Endothelial cell of umbilical vein (primary cell): ENCODE results near the gene NAP1L4. TPM values are rescaled to one million over a fixed set of nuclear protein-coding genes. Genes with fewer than 3 reads are reported as not detected.

ENCODE experiments used
- BruUV-seq: library from RNA; stranded (reverse); fragments of 400-500 nt; replicated peaks from 2 replicates; lab custom pipeline; 2021; lab: Mats Ljungman, UMichigan
- CTCF ChIA-PET: fragments of 300-600, 350-600 bp; sonication (Branson Sonifier 250); formaldehyde crosslinking; loops from one replicate; lab custom pipeline; 2021; ENCODE audit warnings: antibody characterized with exemption, inconsistent platforms; lab: Charles Lee
- POLR2A ChIA-PET: fragments of 300-600, 350-600 bp; sonication (Branson Sonifier 250); formaldehyde crosslinking; loops from one replicate; lab custom pipeline; 2021; ENCODE audit warnings: antibody characterized with exemption, inconsistent platforms; lab: Charles Lee
- DNase-seq: peaks from one replicate; pipeline ENCODE4 v3.0.0-alpha.2; 2011; ENCODE audit warnings: low read depth, low spot score
- FAIRE-seq: peaks from 2 replicates; lab custom pipeline; 2011; peaks lifted over from hg19 to GRCh38; lab: Jason Lieb, UNC
- H2AFZ ChIP-seq: 2 replicates; pipeline ENCODE4 v1.6.0; 2012; ENCODE audit warnings: low read depth, low read length, control low read depth, inconsistent platforms
- H3K27ac ChIP-seq: 2 replicates; pipeline ENCODE4 v1.5.1; 2011; ENCODE audit warnings: low read depth, mild to moderate bottlenecking, control low read depth, low read length, moderate library complexity; ENCODE audit not compliant: insufficient read depth
- H3K27me3 ChIP-seq, 2 experiments: 2 replicates each; pipeline versions ENCODE4 v1.6.0 to v1.6.1; 2011; ENCODE audit warnings: low read length in 2 of 2, mixed read lengths in 1 of 2; ENCODE audit not compliant: control insufficient read depth in 2 of 2, insufficient read depth in 2 of 2
- H3K36me3 ChIP-seq, 2 experiments: 2 replicates in 1 of 2; 3 replicates in 1 of 2; pipeline ENCODE4 v1.5.1; 2011; ENCODE audit warnings: low read length in 2 of 2, mild to moderate bottlenecking in 1 of 2, moderate library complexity in 1 of 2; ENCODE audit not compliant: control insufficient read depth in 2 of 2, insufficient read depth in 2 of 2; ENCODE audit errors: extremely low read depth in 1 of 2
- H3K4me1 ChIP-seq: 3 replicates; pipeline ENCODE4 v1.5.1; 2011; ENCODE audit warnings: mild to moderate bottlenecking, low read length; ENCODE audit not compliant: control insufficient read depth, insufficient read depth; ENCODE audit errors: extremely low read depth
- H3K4me2 ChIP-seq: 2 replicates; pipeline ENCODE4 v1.6.1; 2011; ENCODE audit warnings: low read length, control low read depth, mixed read lengths; ENCODE audit not compliant: insufficient read depth
- H3K4me3 ChIP-seq, 3 experiments: fragments of 200-600 bp in 1 of 3; sonication (generic), shearing (Covaris generic) in 1 of 3; replicated peaks in 1 of 3; 2 replicates each; pipeline ENCODE4 v1.5.1; 2011 to 2016; ENCODE audit warnings: control low read depth in 3 of 3, low read length in 3 of 3, mild to moderate bottlenecking in 2 of 3, inconsistent platforms in 1 of 3, low read depth in 1 of 3, moderate library complexity in 1 of 3; ENCODE audit not compliant: insufficient read depth in 1 of 3
- H3K79me2 ChIP-seq: 2 replicates; pipeline ENCODE4 v1.6.0; 2012; ENCODE audit warnings: low read length, inconsistent platforms; ENCODE audit not compliant: control insufficient read depth, insufficient read depth
- H3K9ac ChIP-seq: replicated peaks from 2 replicates; pipeline ENCODE3; 2011; ENCODE audit warnings: low read length, control low read depth; ENCODE audit not compliant: insufficient read depth; ENCODE audit errors: extremely low read depth
- H3K9me1 ChIP-seq: replicated peaks from 3 replicates; pipeline ENCODE4 v1.6.0; 2011; ENCODE audit warnings: mild to moderate bottlenecking, low read length; ENCODE audit not compliant: control insufficient read depth, insufficient read depth; ENCODE audit errors: extremely low read depth
- H3K9me3 ChIP-seq: replicated peaks from 2 replicates; pipeline ENCODE4 v1.5.1; 2012; ENCODE audit warnings: low read length, inconsistent platforms; ENCODE audit not compliant: control insufficient read depth, insufficient read depth
- H4K20me1 ChIP-seq: replicated peaks from 2 replicates; pipeline ENCODE3; 2011; ENCODE audit warnings: mild to moderate bottlenecking, low read length; ENCODE audit not compliant: control insufficient read depth, insufficient read depth; ENCODE audit errors: extremely low read depth
- CTCF ChIP-seq, 2 donors: IDR thresholded peaks; 1 replicate in 1 of 2; 2 replicates in 1 of 2; pipeline ENCODE4 v1.5.1; 2011; ENCODE audit warnings: low read length in 2 of 2, mild to moderate bottlenecking in 2 of 2, moderate library complexity in 2 of 2, control low read depth in 1 of 2, inconsistent platforms in 1 of 2, low read depth in 1 of 2; ENCODE audit not compliant: insufficient read depth in 1 of 2; ENCODE audit errors: extremely low read depth in 1 of 2
- EZH2 ChIP-seq: IDR thresholded peaks from 2 replicates; pipeline ENCODE4 v1.6.1; 2012; ENCODE audit warnings: borderline replicate concordance, low read depth, mild to moderate bottlenecking, moderate library complexity, low read length, inconsistent platforms; ENCODE audit not compliant: severe bottlenecking
- FOS ChIP-seq: IDR thresholded peaks from 2 replicates; pipeline ENCODE4 v1.6.1; 2011; ENCODE audit warnings: mild to moderate bottlenecking, low read length, moderate library complexity, borderline replicate concordance; ENCODE audit not compliant: insufficient read depth
- GATA2 ChIP-seq: IDR thresholded peaks from 2 replicates; pipeline ENCODE4 v1.7.0; 2011; ENCODE audit warnings: low read depth, mild to moderate bottlenecking, moderate library complexity, mixed read lengths, low read length; ENCODE audit not compliant: insufficient read length, insufficient read depth
- JUN ChIP-seq: IDR thresholded peaks from 2 replicates; pipeline ENCODE4 v1.6.1; 2011; ENCODE audit warnings: borderline replicate concordance, low read depth; ENCODE audit not compliant: insufficient read length, insufficient read depth
- MAX ChIP-seq: IDR thresholded peaks from 2 replicates; pipeline ENCODE4 v1.6.1; 2011; ENCODE audit not compliant: insufficient read depth, insufficient read length
- MYC ChIP-seq: IDR thresholded peaks from one replicate; pipeline ENCODE4 v1.6.1; 2011; ENCODE audit warnings: mild to moderate bottlenecking, low read depth, low read length
- POLR2A ChIP-seq: IDR thresholded peaks from 2 replicates; pipeline ENCODE4 v1.6.1; 2012; ENCODE audit warnings: low read depth, mild to moderate bottlenecking, control low read depth, low read length
- POLR2AphosphoS5 ChIP-seq: IDR thresholded peaks from 2 replicates; pipeline ENCODE4 v1.6.1; 2012; ENCODE audit warnings: low read depth, mild to moderate bottlenecking, control low read depth, low read length, moderate library complexity; ENCODE audit not compliant: insufficient read depth
- dilution Hi-C: fragments of 300-500 bp; cut with MboI; formaldehyde crosslinking; loops from one replicate; pipeline ENCODE4 v1.15.0; 2019; ENCODE audit warnings: low sequenced_read_pairs; ENCODE audit not compliant: extremely low pct_ligation_motif_present
- intact Hi-C: fragments of 100-400 bp; cut with micrococcal nuclease; formaldehyde crosslinking; loops from one replicate; pipeline ENCODE4 v1.10.0; 2022
- polyA plus RNA-seq, 4 experiments: library from polyadenylated mRNA; depleted of rRNA in 3 of 4; stranded (reverse) in 3 of 4; unstranded in 1 of 4; fragments of >200 nt; gene quantifications; 2 replicates each; pipeline versions ENCODE4 v1.2.1 to v1.2.3, GENCODE V29; 2011 to 2012; ENCODE audit warnings: missing spikeins in 1 of 4
- total RNA-seq: library from RNA; stranded (reverse); gene quantifications from 2 replicates; pipeline ENCODE4 v1.2.3, GENCODE V29; 2021

Gene NAP1L4
- total and polyA plus RNA-seq, 2 donors (not counting 3 experiments of a cell fraction or from before 2014, with no cell fraction given): 100.0 to 177 TPM

GRCh38 chr11:2914455-2915195, 77.5 kb downstream of the NAP1L4 start:
- intact Hi-C loops (no loop called here), dilution Hi-C loops (no loop called here)
- no peak overlapping the region for H3K9ac ChIP-seq
- no peaks in the 10 kb centered on the region for H3K36me3 ChIP-seq
- no peak for TF ChIP-seq POLR2A
- no peak for TF ChIP-seq POLR2AphosphoS5
- no peak for TF ChIP-seq FOS
- no peak for TF ChIP-seq GATA2
- TF ChIP-seq MYC: no peak
- no peak for TF ChIP-seq CTCF (IDR thresholded peaks at IDR 0.05; ENCODE audit: extremely low read depth in 1 of 2, insufficient read depth in 1 of 2, low read depth in 1 of 2, low read length in 2 of 2)
- no peak for TF ChIP-seq JUN
- TF ChIP-seq EZH2: no peak
- no peak for TF ChIP-seq MAX
- FAIRE-seq (no peak), DNase-seq (no peak)
- H3K27ac ChIP-seq: no peak overlapping the region
- no TSS peak for BruUV-seq
- no peaks in the 10 kb centered on the region for H3K9me1 ChIP-seq
- H4K20me1 ChIP-seq: no peaks in the 10 kb centered on the region
- H3K4me3 ChIP-seq: no peak overlapping the region
- H3K27me3 ChIP-seq: no peaks in the 10 kb centered on the region
- no peaks in the 10 kb centered on the region for H3K79me2 ChIP-seq
- H3K9me3 ChIP-seq: no peaks in the 10 kb centered on the region
- H3K4me2 ChIP-seq: no peak overlapping the region
- H2AFZ ChIP-seq: no peak overlapping the region
- ChIA-PET CTCF (interaction anchor here (1.0 kb wide), 1 partner anchor 16 kb away, joined by 6 read pairs; no protein-coding TSS in a partner anchor), POLR2A (no interaction called here)
- H3K4me1 ChIP-seq: no peaks in the 10 kb centered on the region
